GM06990 (cell line): ENCODE measurements around the gene HDAC11.

Source experiments
- DNase-seq: peaks from one replicate; pipeline ENCODE4 v3.0.0-alpha.2; 2011; ENCODE audit not compliant: insufficient read length; ENCODE audit errors: extremely low read depth
- H3K27me3 ChIP-seq: replicated peaks from 2 replicates; pipeline ENCODE4 v1.6.0; 2011; ENCODE audit warnings: low read length; ENCODE audit not compliant: control insufficient read depth, insufficient read depth
- H3K36me3 ChIP-seq: 2 replicates; pipeline ENCODE4 v1.5.1; 2011; ENCODE audit warnings: low read length; ENCODE audit not compliant: control insufficient read depth, insufficient read depth
- H3K4me3 ChIP-seq: replicated peaks from 2 replicates; pipeline ENCODE4 v1.5.1; 2011; ENCODE audit warnings: low read depth, mild to moderate bottlenecking, control low read depth, low read length
- CTCF ChIP-seq: IDR thresholded peaks from 2 replicates; pipeline ENCODE4 v1.5.1; 2011; ENCODE audit warnings: low read length, control low read depth, mild to moderate bottlenecking, inconsistent platforms; ENCODE audit not compliant: insufficient read depth, poor library complexity, severe bottlenecking

Gene HDAC11

GRCh38 chr3:13474776-13475303 is 5.3 kb upstream of the HDAC11 start:
- H3K4me3 ChIP-seq = no peak overlapping the region
- H3K36me3 ChIP-seq = no peaks in the 10 kb centered on the region
- no peak for TF ChIP-seq CTCF
- H3K27me3 ChIP-seq = no peaks in the 10 kb centered on the region; the same call in 1 of the 2 replicates
- DNase-seq = no peak

- TF ChIP-seq CTCF = no peak
- DNase-seq = no peak
- Histone ChIP-seq H3K36me3 (no peaks in the 10 kb centered on the region), H3K27me3 (no peaks in the 10 kb centered on the region; the same call in 1 of the 2 replicates), H3K4me3 (no peak overlapping the region)
Observed at GRCh38 chr3:13475871-13476590, 4.1 kb upstream of the HDAC11 start.

- no peak overlapping the region for H3K4me3 ChIP-seq
- TF ChIP-seq CTCF = no peak
- no peaks in the 10 kb centered on the region; the same call in 1 of the 2 replicates for H3K27me3 ChIP-seq
- no peak for DNase-seq
- no peaks in the 10 kb centered on the region for H3K36me3 ChIP-seq
Observed at GRCh38 chr3:13477943-13478342, 2.2 kb upstream of the HDAC11 start.

- TF ChIP-seq CTCF = no peak
- Histone ChIP-seq H3K4me3 (peak overlapping the region; percentile 79), H3K36me3 (no peaks in the 10 kb centered on the region), H3K27me3 (no peaks in the 10 kb centered on the region; the same call in 1 of the 2 replicates)
- no peak for DNase-seq
Observed at GRCh38 chr3:13479332-13479581, 849 bp upstream of the HDAC11 start.

- H3K4me3 ChIP-seq = peak overlapping the region; percentile 51
- TF ChIP-seq CTCF = no peak
- peak; percentile 29 for DNase-seq
Observed at GRCh38 chr3:13480340-13481318, 523 bp downstream of the HDAC11 start.

More at GRCh38 chr3:13480340-13481318, 523 bp downstream of the HDAC11 start:
- H3K27me3 ChIP-seq = no peaks in the 10 kb centered on the region; the same call in 1 of the 2 replicates
- no peaks in the 10 kb centered on the region for H3K36me3 ChIP-seq
